ENCODE results near the gene TBC1D22A. TPM values are rescaled to one million over a fixed set of nuclear protein-coding genes. Genes with fewer than 3 reads are reported as not detected.

TBC1D22A gene
- total and polyA plus RNA-seq, 8 donors: 13.3 to 53.1 (median 21.5) TPM

- no peaks in the 10 kb centered on the region for H3K27me3 ChIP-seq
- H3K36me3 ChIP-seq: peaks cover 0 to 22% (median 17%) of the 10 kb centered on the region in 4 donors
- intact Hi-C loops (cut with DNase I; ENCODE audit: low total_unique reads): no loop called here
- H3K9me3 ChIP-seq: no peaks in the 10 kb centered on the region
- 88 to 95% (median 92%) methylated on average over 5 of the region's 5 CpGs for WGBS, 5 donors
- no peak for DNase-seq
- H3K4me1 ChIP-seq: peaks cover 4 to 30% (median 16%) of the 10 kb centered on the region in 4 donors
- TF ChIP-seq POLR2A (IDR thresholded peaks at IDR 0.05): no peak
- TF ChIP-seq EP300 (IDR thresholded peaks at IDR 0.05): no peak
- no peak for TF ChIP-seq CTCF (IDR thresholded peaks at IDR 0.05)
- TF ChIP-seq POLR2AphosphoS5 (IDR thresholded peaks at IDR 0.05): no peak
- no peak overlapping the region for H3K4me3 ChIP-seq
- no peak overlapping the region for H3K27ac ChIP-seq
These were observed 276.9 kb downstream of the TBC1D22A start for GRCh38 chr22:47039356-47039755.

- intact Hi-C loops (cut with DNase I; ENCODE audit: low total_unique reads): no loop called here
- no peak overlapping the region for H3K27ac ChIP-seq
- H3K4me1 ChIP-seq: peaks cover 4 to 35% (median 17%) of the 10 kb centered on the region in 4 donors
- H3K27me3 ChIP-seq: no peaks in the 10 kb centered on the region
- 87 to 96% (median 91%) methylated on average over 25 of the region's 25 CpGs for WGBS, 5 donors
- H3K4me3 ChIP-seq: no peak overlapping the region
- no peaks in the 10 kb centered on the region for H3K9me3 ChIP-seq
- DNase-seq: no peak
- peaks cover 0 to 22% (median 17%) of the 10 kb centered on the region in 4 donors for H3K36me3 ChIP-seq
- TF ChIP-seq EP300 (IDR thresholded peaks at IDR 0.05): no peak
- TF ChIP-seq POLR2AphosphoS5 (IDR thresholded peaks at IDR 0.05): no peak
- TF ChIP-seq CTCF (IDR thresholded peaks at IDR 0.05): no peak
- TF ChIP-seq POLR2A (IDR thresholded peaks at IDR 0.05): no peak
These were observed 278.2 kb downstream of the TBC1D22A start for GRCh38 chr22:47040486-47041270.

DNA sequence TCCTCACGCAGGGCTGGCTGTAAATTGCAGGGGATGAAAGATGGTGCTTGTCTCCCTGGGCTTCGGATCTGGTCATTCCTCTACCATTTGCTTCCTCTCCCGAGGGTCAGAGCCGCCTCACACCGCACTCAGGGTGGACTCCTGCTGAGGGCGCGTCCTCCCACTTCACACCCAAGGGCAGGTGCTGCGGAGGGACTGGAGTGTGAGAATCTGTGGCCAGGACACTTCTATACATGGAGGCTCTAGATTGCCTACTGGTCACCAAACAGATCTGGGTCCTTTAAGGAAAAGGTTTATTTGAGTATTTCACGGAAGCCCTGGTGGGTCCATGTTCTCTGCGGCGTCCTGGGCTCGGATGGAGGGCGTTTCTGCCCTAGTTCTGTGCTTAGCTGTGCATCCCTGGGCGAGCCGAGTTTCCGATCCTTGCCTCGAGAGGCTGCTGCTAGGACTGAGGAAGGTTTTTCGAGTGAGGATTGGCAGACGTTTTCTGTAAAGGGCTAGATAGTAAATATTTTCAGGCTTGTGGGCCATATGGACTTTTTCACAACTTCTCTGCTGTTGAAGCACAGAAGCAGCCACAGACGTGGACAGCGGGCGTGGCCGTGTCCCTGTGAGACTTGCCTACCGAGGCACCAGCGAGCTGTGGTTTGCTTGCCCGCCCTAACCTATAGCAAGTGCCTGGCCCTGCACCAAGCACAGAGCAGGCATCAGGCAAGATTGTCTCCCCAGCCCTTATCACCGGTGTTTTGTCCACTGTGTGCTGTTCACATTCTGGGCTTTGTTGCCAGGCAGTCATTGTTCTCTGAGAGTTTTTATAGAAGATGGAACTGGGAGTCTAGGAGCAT lies 279.0 kb downstream of the TBC1D22A start:
- H3K36me3 ChIP-seq: peaks cover 0 to 19% (median 17%) of the 10 kb centered on the region in 4 donors
- WGBS, 5 donors: 72 to 85% (median 76%) methylated on average over 27 of the region's 27 CpGs
- peaks cover 4 to 35% (median 17%) of the 10 kb centered on the region in 4 donors for H3K4me1 ChIP-seq
- H3K27me3 ChIP-seq: no peaks in the 10 kb centered on the region
- no peaks in the 10 kb centered on the region for H3K9me3 ChIP-seq
- H3K27ac ChIP-seq: no peak overlapping the region
- H3K4me3 ChIP-seq: no peak overlapping the region
- DNase-seq: peak in 1 of 2 donors; percentile 45
- intact Hi-C loops (cut with DNase I; ENCODE audit: low total_unique reads): no loop called here
- TF ChIP-seq EP300 (IDR thresholded peaks at IDR 0.05) (no peak), CTCF (IDR thresholded peaks at IDR 0.05) (no peak), POLR2A (IDR thresholded peaks at IDR 0.05) (no peak), POLR2AphosphoS5 (IDR thresholded peaks at IDR 0.05) (no peak)

GRCh38 chr22:47042116-47042825 lies 279.8 kb downstream of the TBC1D22A start:
- H3K27me3 ChIP-seq: no peaks in the 10 kb centered on the region
- intact Hi-C loops (cut with DNase I; ENCODE audit: low total_unique reads): no loop called here
- DNase-seq: no peak
- no peak overlapping the region for H3K4me3 ChIP-seq
- no peaks in the 10 kb centered on the region for H3K9me3 ChIP-seq
- H3K4me1 ChIP-seq: peaks cover 4 to 35% (median 17%) of the 10 kb centered on the region in 4 donors
- TF ChIP-seq POLR2A (IDR thresholded peaks at IDR 0.05) (no peak), POLR2AphosphoS5 (IDR thresholded peaks at IDR 0.05) (no peak), CTCF (IDR thresholded peaks at IDR 0.05) (no peak), EP300 (IDR thresholded peaks at IDR 0.05) (no peak)
- H3K36me3 ChIP-seq: peaks cover 0 to 14% (median 10%) of the 10 kb centered on the region in 4 donors
- no peak overlapping the region for H3K27ac ChIP-seq
- 89 to 99% (median 92%) methylated on average over 10 to 11 of the region's 11 CpGs for WGBS, 5 donors
